Stomach (tissue), 4 donors: ENCODE measurements around the gene LTB4R.

Experiments used
- CTCF ChIP-seq, 7 experiments: fragments of 450-650 bp in 4 of 7; fragments of 200-600 bp in 3 of 7; sonication (generic) in 3 of 7; IDR thresholded peaks; one replicate each; pipeline ENCODE4 v1.5.1; 2016 to 2019; ENCODE audit warnings: antibody characterized with exemption in 7 of 7, control low read depth in 2 of 7, mild to moderate bottlenecking in 1 of 7
- POLR2AphosphoS5 ChIP-seq, 3 donors: sonication (generic); formaldehyde crosslinking; IDR thresholded peaks; one replicate each; pipeline ENCODE4 v1.6.1; 2016; ENCODE audit warnings: antibody characterized with exemption in 3 of 3

GRCh38 chr14:24315807-24316596, 4.7 kb downstream of the LTB4R start:
- peak in 4 of 7 experiments; percentile 8 to 36 (median 22) for TF ChIP-seq CTCF (IDR thresholded peaks at IDR 0.05)
- peak in 2 of 3 donors; percentile 14 to 40 for TF ChIP-seq POLR2AphosphoS5 (IDR thresholded peaks at IDR 0.05)
